Caco-2 (cell line): Measurements from ENCODE around the gene TMA7. TPM values are rescaled to one million over a fixed set of nuclear protein-coding genes. Genes with fewer than 3 reads are reported as not detected.

Experiments used
- BruUV-seq: library from RNA; stranded (reverse); fragments of 400-500 nt; replicated peaks from 2 replicates; lab custom pipeline; 2021; lab: Mats Ljungman, UMichigan
- CTCF ChIA-PET: fragments of 300-600 bp; sonication (Branson Sonifier 250); formaldehyde crosslinking; loops from one replicate; lab custom pipeline; 2022; ENCODE audit warnings: antibody characterized with exemption; lab: Charles Lee
- POLR2A ChIA-PET: fragments of 300-600 bp; sonication (Branson Sonifier 250); formaldehyde crosslinking; loops from one replicate; lab custom pipeline; 2022; ENCODE audit warnings: antibody characterized with exemption; lab: Charles Lee
- DNase-seq, 2 experiments: peaks; one replicate each; pipeline versions ENCODE4 v3.0.0 to v3.0.0-alpha.2; 2020 to 2022
- H3K27me3 ChIP-seq: replicated peaks from 2 replicates; pipeline ENCODE4 v1.6.0; 2011; ENCODE audit warnings: low read length; ENCODE audit not compliant: control insufficient read depth, insufficient read depth
- H3K36me3 ChIP-seq: 2 replicates; pipeline ENCODE4 v1.5.1; 2011; ENCODE audit warnings: low read length; ENCODE audit not compliant: control insufficient read depth, insufficient read depth
- H3K4me1 ChIP-seq: fragments of 250-450 bp; sonication (Bioruptor Pico); 2 replicates; pipeline ENCODE4 v1.5.1; 2020; ENCODE audit warnings: mild to moderate bottlenecking
- H3K4me3 ChIP-seq: 2 replicates; pipeline ENCODE4 v1.5.1; 2011; ENCODE audit warnings: low read depth, mild to moderate bottlenecking, control low read depth, low read length
- H3K9me3 ChIP-seq: fragments of 250-450 bp; sonication (Bioruptor Pico); 2 replicates; pipeline ENCODE4 v1.5.1; 2020; ENCODE audit warnings: mild to moderate bottlenecking, moderate library complexity
- H3K27ac Mint-ChIP-seq: one replicate; pipeline ENCODE4 v1.8.0; 2022; ENCODE audit warnings: mixed read lengths; ENCODE audit not compliant: unreplicated experiment
- H3K27me3 Mint-ChIP-seq: one replicate; pipeline ENCODE4 v1.8.0; 2022; ENCODE audit warnings: mixed read lengths; ENCODE audit not compliant: insufficient read depth, unreplicated experiment
- H3K36me3 Mint-ChIP-seq: one replicate; pipeline ENCODE4 v1.8.0; 2022; ENCODE audit warnings: mild to moderate bottlenecking, mixed read lengths; ENCODE audit not compliant: insufficient read depth, unreplicated experiment
- H3K4me1 Mint-ChIP-seq: one replicate; pipeline ENCODE4 v1.8.0; 2022; ENCODE audit warnings: low read depth, mixed read lengths; ENCODE audit not compliant: unreplicated experiment
- H3K4me3 Mint-ChIP-seq: one replicate; pipeline ENCODE4 v1.8.0; 2022; ENCODE audit warnings: mild to moderate bottlenecking, moderate library complexity, mixed read lengths; ENCODE audit not compliant: unreplicated experiment
- H3K9me3 Mint-ChIP-seq: one replicate; pipeline ENCODE4 v1.8.0; 2022; ENCODE audit warnings: mixed read lengths; ENCODE audit not compliant: unreplicated experiment
- intact Hi-C: fragments of 100-400 bp; cut with micrococcal nuclease; formaldehyde crosslinking; loops from one replicate; pipeline ENCODE4 v1.10.0; 2022; ENCODE audit not compliant: unreplicated experiment
- total RNA-seq: library from RNA; stranded (reverse); gene quantifications from 2 replicates; pipeline ENCODE4 v1.2.3, GENCODE V29; 2022
- TF ChIP-seq, protein P1 (sequence below), 2 experiments: fragments of 200-600 bp in 1 of 2; IDR thresholded peaks; 1 replicate in 1 of 2; 2 replicates in 1 of 2; pipeline versions ENCODE4 v1.5.1 to v1.8.0; 2011 to 2022; ENCODE audit warnings: antibody characterized with exemption in 1 of 2, control low read depth in 1 of 2, inconsistent platforms in 1 of 2, low read depth in 1 of 2, low read length in 1 of 2, mild to moderate bottlenecking in 1 of 2, moderate library complexity in 1 of 2; ENCODE audit not compliant: insufficient read depth in 1 of 2, severe bottlenecking in 1 of 2, unreplicated experiment in 1 of 2

TMA7 gene
- total RNA-seq, 1 experiment from 2014 or later: 205 TPM

DNA sequence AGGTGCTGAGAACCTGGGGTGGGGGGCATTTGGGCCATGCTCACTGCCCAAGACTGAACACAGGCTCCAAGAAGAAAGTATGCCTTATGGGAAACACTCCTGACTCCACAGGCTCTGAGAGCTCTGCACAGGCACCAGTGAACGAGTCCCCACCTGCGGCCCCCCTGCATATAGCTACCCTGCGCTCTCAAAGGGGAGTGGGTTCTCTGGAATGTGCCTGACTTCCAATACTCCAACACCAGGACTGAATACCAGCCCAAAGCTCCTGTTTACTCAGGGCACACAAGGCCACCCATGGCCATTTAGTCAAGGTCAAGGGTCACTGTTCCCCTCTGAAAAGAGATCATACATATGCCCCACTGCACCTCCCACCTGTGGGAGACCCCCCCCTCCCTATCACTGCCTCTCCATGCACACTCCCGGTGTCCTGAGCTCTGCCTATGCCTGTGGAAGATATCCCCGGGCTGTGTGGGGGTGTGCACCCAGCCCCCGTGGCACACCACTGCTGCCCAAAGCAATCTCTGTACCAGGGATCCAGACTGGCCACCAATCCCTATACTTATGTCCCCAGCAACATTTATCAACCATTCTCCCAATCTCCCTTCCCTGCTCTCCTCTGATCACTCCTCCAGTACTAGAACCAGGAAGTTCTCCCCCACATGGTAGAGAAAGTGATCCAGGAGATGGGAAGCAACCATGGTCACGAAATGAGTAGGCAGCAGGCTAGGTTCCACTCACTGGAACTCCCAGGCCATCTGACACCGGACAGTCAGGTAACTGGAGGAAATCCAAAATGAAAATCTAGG is 8.6 kb upstream of the TMA7 start:
- Histone ChIP-seq H3K4me1 (peaks cover 77% of the 10 kb centered on the region), H3K27me3 (no peaks in the 10 kb centered on the region), H3K9me3 (no peaks in the 10 kb centered on the region), H3K36me3 (peaks cover 6% of the 10 kb centered on the region), H3K4me3 (no peak overlapping the region)
- TF ChIP-seq, protein P1, sequence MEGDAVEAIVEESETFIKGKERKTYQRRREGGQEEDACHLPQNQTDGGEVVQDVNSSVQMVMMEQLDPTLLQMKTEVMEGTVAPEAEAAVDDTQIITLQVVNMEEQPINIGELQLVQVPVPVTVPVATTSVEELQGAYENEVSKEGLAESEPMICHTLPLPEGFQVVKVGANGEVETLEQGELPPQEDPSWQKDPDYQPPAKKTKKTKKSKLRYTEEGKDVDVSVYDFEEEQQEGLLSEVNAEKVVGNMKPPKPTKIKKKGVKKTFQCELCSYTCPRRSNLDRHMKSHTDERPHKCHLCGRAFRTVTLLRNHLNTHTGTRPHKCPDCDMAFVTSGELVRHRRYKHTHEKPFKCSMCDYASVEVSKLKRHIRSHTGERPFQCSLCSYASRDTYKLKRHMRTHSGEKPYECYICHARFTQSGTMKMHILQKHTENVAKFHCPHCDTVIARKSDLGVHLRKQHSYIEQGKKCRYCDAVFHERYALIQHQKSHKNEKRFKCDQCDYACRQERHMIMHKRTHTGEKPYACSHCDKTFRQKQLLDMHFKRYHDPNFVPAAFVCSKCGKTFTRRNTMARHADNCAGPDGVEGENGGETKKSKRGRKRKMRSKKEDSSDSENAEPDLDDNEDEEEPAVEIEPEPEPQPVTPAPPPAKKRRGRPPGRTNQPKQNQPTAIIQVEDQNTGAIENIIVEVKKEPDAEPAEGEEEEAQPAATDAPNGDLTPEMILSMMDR (IDR thresholded peaks at IDR 0.05; ENCODE audit: insufficient read depth in 1 of 2, low read depth in 1 of 2, low read length in 1 of 2, severe bottlenecking in 1 of 2, unreplicated experiment in 1 of 2): no peak
- ChIA-PET CTCF (interaction anchor here (0.8 to 6.2 kb wide), 4 partner anchors 8 to 31 kb away, joined by 3 to 405 read pairs (median 6); partner anchors contain the start of gene CCDC51), POLR2A (interaction anchor here (0.6 to 1.3 kb wide), 5 partner anchors 8 to 286 kb away, joined by 3 to 10 read pairs (median 4); partner anchors contain the start of genes ATRIP, CCDC51, CDC25A and IP6K2)
- H3K9me3 Mint-ChIP-seq: no peaks in the 10 kb centered on the region
- no peak for DNase-seq
- peaks cover 48% of the 10 kb centered on the region for H3K4me1 Mint-ChIP-seq
- intact Hi-C loops: no loop called here
- H3K4me3 Mint-ChIP-seq: peak overlapping the region; percentile 98
- H3K27ac Mint-ChIP-seq: no peak overlapping the region
- no peaks in the 10 kb centered on the region for H3K27me3 Mint-ChIP-seq
- H3K36me3 Mint-ChIP-seq: peaks cover 70% of the 10 kb centered on the region
- BruUV-seq: no TSS peak

DNA sequence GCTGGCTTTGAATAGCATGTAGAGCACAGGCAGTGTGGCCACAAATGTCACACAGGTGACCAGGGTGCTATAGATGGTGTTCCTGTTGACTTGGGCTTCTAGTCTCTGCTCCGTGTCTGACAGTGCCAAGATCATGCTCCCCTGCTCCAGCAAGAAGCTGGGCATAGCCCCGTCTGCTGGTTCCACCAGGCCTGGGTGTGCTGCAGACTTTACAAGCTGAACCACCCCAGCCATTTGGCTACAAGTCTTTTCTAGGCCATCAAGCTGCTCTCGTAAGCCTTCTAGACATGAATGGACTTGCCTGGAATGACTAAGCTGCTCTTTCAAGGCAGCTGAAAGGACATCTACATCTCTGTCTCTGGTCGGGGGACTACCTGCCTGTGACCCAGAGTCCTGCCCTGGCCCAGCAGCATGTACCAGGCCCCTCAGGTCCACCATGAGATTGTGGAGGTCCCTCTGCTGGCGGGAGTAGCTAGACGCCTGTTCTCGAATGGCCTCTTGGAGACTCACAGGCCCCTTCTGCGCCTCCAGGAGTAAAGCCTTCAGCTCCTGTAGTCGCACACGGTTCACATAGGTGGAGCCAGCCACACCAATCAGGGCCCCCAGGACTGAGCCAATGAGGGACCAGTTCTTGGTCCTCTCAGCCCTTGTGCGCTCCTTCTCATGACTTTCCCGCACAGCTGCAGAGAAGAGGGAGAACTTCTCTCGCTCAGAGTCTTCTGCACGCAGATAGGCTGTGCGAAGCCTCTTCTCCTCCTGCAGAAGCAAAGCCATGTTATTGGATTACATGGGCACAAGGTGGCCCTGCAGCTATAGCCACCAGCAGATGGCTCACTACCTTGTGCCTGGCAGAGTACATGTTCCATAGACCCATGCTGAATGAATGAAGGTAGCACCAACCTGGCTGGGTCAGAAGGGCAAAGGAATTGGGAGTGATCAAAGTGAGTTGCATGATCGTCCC is 7.4 kb upstream of the TMA7 start:
- H3K36me3 ChIP-seq: peaks cover 4% of the 10 kb centered on the region; the same call in 1 of the 2 replicates
- no peaks in the 10 kb centered on the region for H3K27me3 Mint-ChIP-seq
- ChIA-PET CTCF (interaction anchor here (0.6 to 6.2 kb wide), 7 partner anchors 14 to 164 kb away, joined by 3 to 405 read pairs (median 4); partner anchors contain the start of genes ATRIP and PFKFB4), POLR2A (interaction anchor here (0.5 to 2.3 kb wide), 3 partner anchors 14 to 244 kb away, joined by 6 to 20 read pairs (median 10); partner anchors contain the start of genes ATRIP and CDC25A)
- DNase-seq: peak; percentile 61 to 80
- H3K4me1 Mint-ChIP-seq: peaks cover 37% of the 10 kb centered on the region
- H3K4me3 Mint-ChIP-seq: peak overlapping the region; percentile 78
- TF ChIP-seq, protein P1 (IDR thresholded peaks at IDR 0.05; ENCODE audit: insufficient read depth in 1 of 2, low read depth in 1 of 2, low read length in 1 of 2, severe bottlenecking in 1 of 2, unreplicated experiment in 1 of 2): peak in 1 of 2 experiments; percentile 27
- intact Hi-C loops: no loop called here
- no peak overlapping the region for H3K27ac Mint-ChIP-seq
- no peaks in the 10 kb centered on the region for H3K9me3 Mint-ChIP-seq
- BruUV-seq: no TSS peak
- H3K9me3 ChIP-seq: no peaks in the 10 kb centered on the region
- peaks cover 60% of the 10 kb centered on the region for H3K36me3 Mint-ChIP-seq
- H3K27me3 ChIP-seq: no peaks in the 10 kb centered on the region
- H3K4me1 ChIP-seq: peaks cover 64% of the 10 kb centered on the region
- peak overlapping the region; percentile 57 for H3K4me3 ChIP-seq
